Activated CD8-positive, alpha-beta T cell treated with anti-CD3 and anti-CD28 coated beads, Interleukin-2, amount 10 ng/mL, durations not matched to agents 7 days and 5 days (primary cell): ENCODE measurements around the gene SCAF4. TPM values are rescaled to one million over a fixed set of nuclear protein-coding genes. Genes with fewer than 3 reads are reported as not detected.

Experiments
- ATAC-seq: fragments of 150-1000 bp; cut with Tn5 transposase; one replicate; pipeline ENCODE4 v1.10.0; 2021; ENCODE audit warnings: moderate library complexity
- CTCF ChIA-PET: fragments of 350-600 bp; sonication (Branson Sonifier 250); formaldehyde crosslinking; loops from one replicate; lab custom pipeline; 2021; ENCODE audit warnings: antibody characterized with exemption; lab: Charles Lee
- POLR2A ChIA-PET: fragments of 350-600 bp; sonication (Branson Sonifier 250); formaldehyde crosslinking; loops from one replicate; lab custom pipeline; 2021; ENCODE audit warnings: antibody characterized with exemption; lab: Charles Lee
- DNase-seq: peaks from one replicate; pipeline ENCODE4 v3.0.0-alpha.2; 2020
- H3K27ac Mint-ChIP-seq: one replicate; pipeline ENCODE4 v1.8.0; 2021; ENCODE audit warnings: mild to moderate bottlenecking, mixed read lengths
- H3K27me3 Mint-ChIP-seq: one replicate; pipeline ENCODE4 v1.8.0; 2021; ENCODE audit warnings: low read depth, mixed read lengths
- H3K36me3 Mint-ChIP-seq: one replicate; pipeline ENCODE4 v1.8.0; 2021; ENCODE audit warnings: low read depth, mixed read lengths
- H3K4me1 Mint-ChIP-seq: one replicate; pipeline ENCODE4 v1.8.0; 2021; ENCODE audit warnings: low read depth, mixed read lengths
- H3K4me3 Mint-ChIP-seq: one replicate; pipeline ENCODE4 v1.8.0; 2021; ENCODE audit warnings: mild to moderate bottlenecking, mixed read lengths
- H3K9me3 Mint-ChIP-seq: one replicate; pipeline ENCODE4 v1.8.0; 2022; ENCODE audit warnings: mixed read lengths; ENCODE audit not compliant: insufficient read depth
- total RNA-seq, 2 experiments: library from RNA; stranded (reverse); gene quantifications; one replicate each; pipeline ENCODE4 v1.2.3, GENCODE V29; 2021

Gene SCAF4
- total RNA-seq, 2 experiments from 2014 or later = 53.2 TPM

- ChIA-PET CTCF (no interaction called here), POLR2A (no interaction called here)
- no peak overlapping the region for H3K27ac Mint-ChIP-seq
- peaks cover 18% of the 10 kb centered on the region for H3K36me3 Mint-ChIP-seq
- H3K4me1 Mint-ChIP-seq = peaks cover 34% of the 10 kb centered on the region
- no peaks in the 10 kb centered on the region for H3K9me3 Mint-ChIP-seq
- DNase-seq = no peak
- no peak overlapping the region for H3K4me3 Mint-ChIP-seq
- no peaks in the 10 kb centered on the region for H3K27me3 Mint-ChIP-seq
- ATAC-seq = no peak
Measured at GRCh38 chr21:31724552-31724951, 7.4 kb downstream of the SCAF4 start.

- Mint-ChIP-seq H3K4me3 (no peak overlapping the region), H3K27me3 (no peaks in the 10 kb centered on the region), H3K36me3 (peaks cover 19% of the 10 kb centered on the region), H3K4me1 (peaks cover 36% of the 10 kb centered on the region), H3K9me3 (no peaks in the 10 kb centered on the region), H3K27ac (no peak overlapping the region)
- no peak for DNase-seq
- ChIA-PET POLR2A (no interaction called here), CTCF (no interaction called here)
- no peak for ATAC-seq
Measured at GRCh38 chr21:31721381-31721780, 10.5 kb downstream of the SCAF4 start.

- DNase-seq = no peak
- H3K27ac Mint-ChIP-seq = no peak overlapping the region
- H3K4me1 Mint-ChIP-seq = peaks cover 37% of the 10 kb centered on the region
- POLR2A ChIA-PET = no interaction called here
- H3K36me3 Mint-ChIP-seq = peaks cover 19% of the 10 kb centered on the region
- no peaks in the 10 kb centered on the region for H3K9me3 Mint-ChIP-seq
- H3K27me3 Mint-ChIP-seq = no peaks in the 10 kb centered on the region
- ATAC-seq = no peak
- no peak overlapping the region for H3K4me3 Mint-ChIP-seq
- CTCF ChIA-PET = no interaction called here
Measured at GRCh38 chr21:31720739-31721138, 11.2 kb downstream of the SCAF4 start.

- Mint-ChIP-seq H3K4me3 (no peak overlapping the region), H3K9me3 (no peaks in the 10 kb centered on the region), H3K4me1 (peaks cover 34% of the 10 kb centered on the region), H3K27me3 (no peaks in the 10 kb centered on the region), H3K27ac (no peak overlapping the region), H3K36me3 (peaks cover 19% of the 10 kb centered on the region)
- ATAC-seq (no peak), DNase-seq (no peak)
- CTCF ChIA-PET = no interaction called here
- POLR2A ChIA-PET = no interaction called here
Measured at GRCh38 chr21:31720330-31720729, 11.6 kb downstream of the SCAF4 start.

GRCh38 chr21:31716106-31716505 is 15.8 kb downstream of the SCAF4 start:
- POLR2A ChIA-PET = no interaction called here
- Mint-ChIP-seq H3K27me3 (no peaks in the 10 kb centered on the region), H3K4me3 (no peak overlapping the region), H3K27ac (no peak overlapping the region), H3K9me3 (no peaks in the 10 kb centered on the region), H3K36me3 (peaks cover 9% of the 10 kb centered on the region), H3K4me1 (peaks cover 37% of the 10 kb centered on the region)
- ATAC-seq (no peak), DNase-seq (no peak)
- CTCF ChIA-PET = no interaction called here

GRCh38 chr21:31714741-31715365 is 17.1 kb downstream of the SCAF4 start:
- no peaks in the 10 kb centered on the region for H3K9me3 Mint-ChIP-seq

GRCh38 chr21:31713973-31714740 is 17.8 kb downstream of the SCAF4 start:
- ChIA-PET CTCF (no interaction called here), POLR2A (interaction anchor here (1.0 kb wide), 1 partner anchor 17 kb away, joined by 3 read pairs; no protein-coding TSS in a partner anchor)
- ATAC-seq (no peak), DNase-seq (no peak)
- Mint-ChIP-seq H3K36me3 (peaks cover 9% of the 10 kb centered on the region), H3K4me1 (peaks cover 38% of the 10 kb centered on the region), H3K27me3 (no peaks in the 10 kb centered on the region), H3K27ac (no peak overlapping the region), H3K4me3 (no peak overlapping the region), H3K9me3 (no peaks in the 10 kb centered on the region)

More at GRCh38 chr21:31714741-31715365, 17.1 kb downstream of the SCAF4 start:
- no peak for DNase-seq
- Mint-ChIP-seq H3K4me3 (no peak overlapping the region), H3K4me1 (peaks cover 35% of the 10 kb centered on the region), H3K36me3 (peaks cover 10% of the 10 kb centered on the region), H3K27ac (no peak overlapping the region), H3K27me3 (no peaks in the 10 kb centered on the region)
- POLR2A ChIA-PET = interaction anchor here (1.0 kb wide), 1 partner anchor 16 kb away, joined by 3 read pairs; no protein-coding TSS in a partner anchor
- CTCF ChIA-PET = no interaction called here
- ATAC-seq = no peak

- ATAC-seq (no peak), DNase-seq (no peak)
- H3K9me3 Mint-ChIP-seq = no peaks in the 10 kb centered on the region
- H3K27ac Mint-ChIP-seq = no peak overlapping the region
- H3K36me3 Mint-ChIP-seq = peaks cover 4% of the 10 kb centered on the region
- no peak overlapping the region for H3K4me3 Mint-ChIP-seq
- H3K4me1 Mint-ChIP-seq = peaks cover 38% of the 10 kb centered on the region
- ChIA-PET CTCF (no interaction called here), POLR2A (no interaction called here)
- no peaks in the 10 kb centered on the region for H3K27me3 Mint-ChIP-seq
Measured at GRCh38 chr21:31713115-31713514, 18.8 kb downstream of the SCAF4 start.

GRCh38 chr21:31711745-31712285 is 20.1 kb downstream of the SCAF4 start:
- Mint-ChIP-seq H3K4me3 (no peak overlapping the region), H3K27ac (no peak overlapping the region), H3K27me3 (no peaks in the 10 kb centered on the region), H3K36me3 (peaks cover 6% of the 10 kb centered on the region), H3K9me3 (no peaks in the 10 kb centered on the region), H3K4me1 (peaks cover 36% of the 10 kb centered on the region)
- no peak for DNase-seq
- ATAC-seq = no peak
- ChIA-PET POLR2A (no interaction called here), CTCF (no interaction called here)

- POLR2A ChIA-PET = no interaction called here
- H3K9me3 Mint-ChIP-seq = no peaks in the 10 kb centered on the region
- DNase-seq (no peak), ATAC-seq (no peak)
- peaks cover 6% of the 10 kb centered on the region for H3K36me3 Mint-ChIP-seq
- H3K4me1 Mint-ChIP-seq = peaks cover 37% of the 10 kb centered on the region
- no peak overlapping the region for H3K4me3 Mint-ChIP-seq
- no peak overlapping the region for H3K27ac Mint-ChIP-seq
- CTCF ChIA-PET = no interaction called here
- no peaks in the 10 kb centered on the region for H3K27me3 Mint-ChIP-seq
Measured at GRCh38 chr21:31711326-31711725, 20.6 kb downstream of the SCAF4 start.

- POLR2A ChIA-PET = no interaction called here
- no peaks in the 10 kb centered on the region for H3K9me3 Mint-ChIP-seq
- ATAC-seq (no peak), DNase-seq (no peak)
- no peak overlapping the region for H3K27ac Mint-ChIP-seq
- CTCF ChIA-PET = no interaction called here
- H3K36me3 Mint-ChIP-seq = peaks cover 6% of the 10 kb centered on the region
- H3K4me1 Mint-ChIP-seq = peaks cover 37% of the 10 kb centered on the region
- no peak overlapping the region for H3K4me3 Mint-ChIP-seq
- H3K27me3 Mint-ChIP-seq = no peaks in the 10 kb centered on the region
Measured at GRCh38 chr21:31710586-31710985, 21.3 kb downstream of the SCAF4 start.

- DNase-seq (no peak), ATAC-seq (no peak)
- H3K36me3 Mint-ChIP-seq = peaks cover 13% of the 10 kb centered on the region
- no peak overlapping the region for H3K4me3 Mint-ChIP-seq
- H3K4me1 Mint-ChIP-seq = peaks cover 25% of the 10 kb centered on the region
- CTCF ChIA-PET = no interaction called here
- H3K9me3 Mint-ChIP-seq = no peaks in the 10 kb centered on the region
- no peaks in the 10 kb centered on the region for H3K27me3 Mint-ChIP-seq
- POLR2A ChIA-PET = interaction anchor here (0.7 kb wide), 1 partner anchor 20 kb away, joined by 3 read pairs; no protein-coding TSS in a partner anchor
- no peak overlapping the region for H3K27ac Mint-ChIP-seq
Measured at GRCh38 chr21:31708541-31708940, 23.4 kb downstream of the SCAF4 start.
